OCI-LY7 (cell line): ENCODE data around the gene ARHGEF10L. TPM values are rescaled to one million over a fixed set of nuclear protein-coding genes. Genes with fewer than 3 reads are reported as not detected.

Source experiments
- BruUV-seq: library from RNA; stranded (reverse); fragments of 400-500 nt; replicated peaks from 2 replicates; lab custom pipeline; 2021; lab: Mats Ljungman, UMichigan
- CTCF ChIA-PET: fragments of 300-600 bp; sonication (Branson Sonifier 250); formaldehyde crosslinking; loops from one replicate; lab custom pipeline; 2022; ENCODE audit warnings: antibody characterized with exemption; ENCODE audit not compliant: unreplicated experiment; lab: Charles Lee
- POLR2A ChIA-PET: fragments of 300-600 bp; sonication (Branson Sonifier 250); formaldehyde crosslinking; loops from one replicate; lab custom pipeline; 2022; ENCODE audit warnings: antibody characterized with exemption; lab: Charles Lee
- DNase-seq: peaks from one replicate; pipeline ENCODE4 v3.0.0-alpha.2; 2015; ENCODE audit warnings: low spot score
- H2AFZ ChIP-seq: fragments of 200-600 bp; sonication (generic), shearing (Covaris generic); 2 replicates; pipeline ENCODE4 v1.6.1; 2014; ENCODE audit warnings: mild to moderate bottlenecking, antibody characterized with exemption, low read length, moderate library complexity
- H3K27ac ChIP-seq: fragments of 200-600 bp; sonication (generic); 2 replicates; pipeline ENCODE4 v1.5.1; 2014; ENCODE audit warnings: mixed run types, low read depth, mild to moderate bottlenecking, moderate library complexity, low read length, inconsistent platforms; ENCODE audit not compliant: poor library complexity, severe bottlenecking
- H3K36me3 ChIP-seq: fragments of 200-600 bp; sonication (generic); 2 replicates; pipeline ENCODE4 v1.6.1; 2014; ENCODE audit warnings: mild to moderate bottlenecking, antibody characterized with exemption, low read length, moderate library complexity, mixed read lengths; ENCODE audit not compliant: insufficient read depth
- H3K4me1 ChIP-seq: fragments of 200-600 bp; sonication (generic); 2 replicates; pipeline ENCODE4 v1.5.1; 2014; ENCODE audit warnings: mild to moderate bottlenecking, low read length; ENCODE audit not compliant: insufficient read depth, poor library complexity, severe bottlenecking
- H3K4me2 ChIP-seq: fragments of 200-600 bp; sonication (generic); 2 replicates; pipeline ENCODE4 v1.6.1; 2014; ENCODE audit warnings: mild to moderate bottlenecking, low read length
- H3K4me3 ChIP-seq: fragments of 200-600 bp; sonication (generic); 2 replicates; pipeline ENCODE4 v1.5.1; 2014; ENCODE audit warnings: mild to moderate bottlenecking, low read depth, low read length; ENCODE audit not compliant: poor library complexity, severe bottlenecking
- H3K79me2 ChIP-seq: fragments of 200-600 bp; sonication (generic); 2 replicates; pipeline ENCODE4 v1.6.1; 2016; ENCODE audit warnings: low read depth, mild to moderate bottlenecking, low read length, moderate library complexity, mixed read lengths; ENCODE audit not compliant: insufficient read depth
- H3K9me2 ChIP-seq: fragments of 200-600 bp; sonication (generic); 2 replicates; pipeline ENCODE4 v1.6.1; 2016; ENCODE audit warnings: mild to moderate bottlenecking, low read length, mixed read lengths; ENCODE audit not compliant: insufficient read depth
- H3K9me3 ChIP-seq: fragments of 200-600 bp; sonication (generic); 2 replicates; pipeline ENCODE4 v1.6.1; 2014; ENCODE audit warnings: mild to moderate bottlenecking, mixed run types, low read length, mixed read lengths
- H4K20me1 ChIP-seq: fragments of 200-600 bp; sonication (generic); 2 replicates; pipeline ENCODE4 v1.6.1; 2014; ENCODE audit warnings: mild to moderate bottlenecking, antibody characterized with exemption, low read length, moderate library complexity, mixed read lengths; ENCODE audit not compliant: insufficient read depth
- CTCF ChIP-seq: fragments of 200-600 bp; sonication (generic); conservative IDR thresholded peaks from 2 replicates; pipeline ENCODE4 v1.5.1; 2014; ENCODE audit warnings: mild to moderate bottlenecking, antibody characterized with exemption, low read length, moderate library complexity, mixed read lengths
- EZH2phosphoT487 ChIP-seq: fragments of 200-600 bp; sonication (generic); IDR thresholded peaks from 2 replicates; pipeline ENCODE4 v1.6.1; 2018; ENCODE audit warnings: low read depth, borderline replicate concordance, mild to moderate bottlenecking, mixed run types, antibody characterized with exemption, low read length, moderate library complexity, mixed read lengths
- intact Hi-C: fragments of 100-400 bp; cut with micrococcal nuclease; formaldehyde crosslinking; loops from one replicate; pipeline ENCODE4 v1.10.0; 2022; ENCODE audit not compliant: unreplicated experiment
- total RNA-seq, 2 experiments: library from RNA; depleted of rRNA in 1 of 2; stranded (reverse); fragments of >200 nt in 1 of 2; shearing (Covaris generic) in 1 of 2; gene quantifications; 2 replicates each; pipeline ENCODE4 v1.2.3, GENCODE V29; 2014 to 2022

ARHGEF10L gene
- total RNA-seq, 2 experiments from 2014 or later: 2.4 TPM; not detected in 1

- no peak for DNase-seq
- H3K27ac ChIP-seq: no peak overlapping the region
- TF ChIP-seq CTCF: no peak
- no peak for TF ChIP-seq EZH2phosphoT487
- CTCF ChIA-PET: no interaction called here
- no peak overlapping the region for H2AFZ ChIP-seq
- no peaks in the 10 kb centered on the region for H3K9me3 ChIP-seq
- H3K79me2 ChIP-seq: no peaks in the 10 kb centered on the region
- no peaks in the 10 kb centered on the region for H3K9me2 ChIP-seq
- no peak overlapping the region for H3K4me2 ChIP-seq
- H3K4me1 ChIP-seq: no peaks in the 10 kb centered on the region
- no peak overlapping the region for H3K4me3 ChIP-seq
- intact Hi-C loops: no loop called here
- H4K20me1 ChIP-seq: no peaks in the 10 kb centered on the region
- BruUV-seq: no TSS peak
- POLR2A ChIA-PET: no interaction called here
- H3K36me3 ChIP-seq: no peaks in the 10 kb centered on the region
Measured at GRCh38 chr1:17527036-17527914, 12.2 kb upstream of the ARHGEF10L start.

- BruUV-seq: no TSS peak
- H3K9me2 ChIP-seq: no peaks in the 10 kb centered on the region
- no peak for TF ChIP-seq EZH2phosphoT487
- TF ChIP-seq CTCF: no peak
- H3K4me3 ChIP-seq: no peak overlapping the region
- no peaks in the 10 kb centered on the region for H3K79me2 ChIP-seq
- POLR2A ChIA-PET: no interaction called here
- H3K4me2 ChIP-seq: no peak overlapping the region
- no peaks in the 10 kb centered on the region for H4K20me1 ChIP-seq
- H3K27ac ChIP-seq: no peak overlapping the region
- no peaks in the 10 kb centered on the region for H3K9me3 ChIP-seq
- H3K4me1 ChIP-seq: no peaks in the 10 kb centered on the region
- H2AFZ ChIP-seq: no peak overlapping the region
- CTCF ChIA-PET: no interaction called here
- no peaks in the 10 kb centered on the region for H3K36me3 ChIP-seq
- intact Hi-C loops: no loop called here
- DNase-seq: no peak
Measured at GRCh38 chr1:17529381-17529780, 10.1 kb upstream of the ARHGEF10L start.

GRCh38 chr1:17531343-17531681 lies 8.2 kb upstream of the ARHGEF10L start:
- H3K9me2 ChIP-seq: no peaks in the 10 kb centered on the region
- no peak overlapping the region for H3K4me2 ChIP-seq
- H2AFZ ChIP-seq: no peak overlapping the region
- peaks cover 13% of the 10 kb centered on the region for H3K4me1 ChIP-seq
- BruUV-seq: no TSS peak
- intact Hi-C loops: no loop called here
- ChIA-PET CTCF (no interaction called here), POLR2A (no interaction called here)
- H3K36me3 ChIP-seq: no peaks in the 10 kb centered on the region
- TF ChIP-seq EZH2phosphoT487 (no peak), CTCF (no peak)
- H3K9me3 ChIP-seq: no peaks in the 10 kb centered on the region
- no peak for DNase-seq
- no peaks in the 10 kb centered on the region for H3K79me2 ChIP-seq
- H4K20me1 ChIP-seq: no peaks in the 10 kb centered on the region
- no peak overlapping the region for H3K4me3 ChIP-seq
- H3K27ac ChIP-seq: no peak overlapping the region
